Activated naive CD8-positive, alpha-beta T cell treated with anti-CD3 and anti-CD28 coated beads, Interleukin-2, amount 50 U/mL, for 24 hours (primary cell): ENCODE results near the gene CCND1.

Experiments used
- ATAC-seq: fragments of 150-1000 bp; cut with Tn5 transposase; one replicate; pipeline ENCODE4 v1.10.0; 2021
- DNase-seq: peaks from one replicate; pipeline ENCODE4 v3.0.0; 2021
- H3K27ac Mint-ChIP-seq: one replicate; pipeline ENCODE4 v1.8.0; 2021; ENCODE audit warnings: mild to moderate bottlenecking, mixed read lengths
- H3K27me3 Mint-ChIP-seq: one replicate; pipeline ENCODE4 v1.8.0; 2021; ENCODE audit warnings: mixed read lengths
- H3K36me3 Mint-ChIP-seq: one replicate; pipeline ENCODE4 v1.8.0; 2021; ENCODE audit warnings: low read depth, mixed read lengths
- H3K4me1 Mint-ChIP-seq: one replicate; pipeline ENCODE4 v1.8.0; 2021; ENCODE audit warnings: mixed read lengths
- H3K4me3 Mint-ChIP-seq: one replicate; pipeline ENCODE4 v1.8.0; 2021; ENCODE audit warnings: mild to moderate bottlenecking, moderate library complexity, mixed read lengths
- H3K9me3 Mint-ChIP-seq: one replicate; pipeline ENCODE4 v1.8.0; 2021; ENCODE audit warnings: mixed read lengths

The CCND1 gene

DNA sequence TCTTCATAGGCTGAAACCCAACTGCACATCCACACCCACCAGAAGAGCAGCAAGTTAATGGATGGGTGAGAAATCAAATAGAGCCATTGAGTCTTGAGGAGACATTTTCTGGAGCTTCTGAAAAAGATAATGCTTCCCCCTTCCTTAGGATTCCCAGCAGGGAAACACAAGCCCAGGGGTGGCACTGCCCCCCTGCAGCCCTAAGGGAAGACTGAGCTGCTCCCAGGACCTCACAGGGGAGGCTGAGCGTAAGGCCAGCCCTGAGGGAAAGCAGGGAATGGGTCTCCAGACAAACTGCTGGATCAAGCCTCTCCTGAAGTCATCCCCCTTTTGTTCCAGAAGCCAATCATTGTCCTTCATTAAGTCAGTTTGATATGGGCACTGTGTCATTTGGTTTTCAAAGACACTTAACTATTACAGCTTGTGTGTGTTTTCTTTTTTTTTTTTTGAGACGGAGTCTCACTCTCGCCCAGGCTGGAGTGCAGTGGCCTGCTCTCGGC lies 19.1 kb downstream of the CCND1 start:
- H3K4me1 Mint-ChIP-seq = no peaks in the 10 kb centered on the region
- ATAC-seq (no peak), DNase-seq (no peak)
- no peaks in the 10 kb centered on the region for H3K27me3 Mint-ChIP-seq
- no peaks in the 10 kb centered on the region for H3K9me3 Mint-ChIP-seq
- H3K4me3 Mint-ChIP-seq = no peak overlapping the region
- no peak overlapping the region for H3K27ac Mint-ChIP-seq
- no peaks in the 10 kb centered on the region for H3K36me3 Mint-ChIP-seq

DNA sequence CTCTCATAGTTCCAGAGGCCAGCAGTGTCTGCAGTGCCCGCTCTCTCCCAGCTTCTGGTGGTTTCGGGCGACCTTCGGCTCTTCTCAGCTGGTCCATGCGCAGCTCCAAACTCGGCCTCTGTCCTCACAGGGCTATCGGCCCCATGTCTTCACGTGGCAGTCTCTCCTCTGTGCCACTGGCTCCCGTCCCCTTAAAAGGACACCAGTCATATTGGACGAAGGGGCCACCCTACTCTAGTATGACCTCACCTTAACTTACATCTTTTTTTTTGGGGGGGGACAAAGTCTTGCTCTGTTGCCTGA lies 20.4 kb downstream of the CCND1 start:
- H3K27ac Mint-ChIP-seq = no peak overlapping the region
- DNase-seq = no peak
- ATAC-seq = no peak
- H3K9me3 Mint-ChIP-seq = no peaks in the 10 kb centered on the region
- H3K36me3 Mint-ChIP-seq = no peaks in the 10 kb centered on the region
- no peaks in the 10 kb centered on the region for H3K27me3 Mint-ChIP-seq
- H3K4me3 Mint-ChIP-seq = no peak overlapping the region
- no peaks in the 10 kb centered on the region for H3K4me1 Mint-ChIP-seq

GRCh38 chr11:69662021-69662698 lies 21.2 kb downstream of the CCND1 start:
- ATAC-seq (no peak), DNase-seq (no peak)
- H3K4me3 Mint-ChIP-seq = no peak overlapping the region
- no peaks in the 10 kb centered on the region for H3K27me3 Mint-ChIP-seq
- H3K4me1 Mint-ChIP-seq = no peaks in the 10 kb centered on the region
- no peaks in the 10 kb centered on the region for H3K9me3 Mint-ChIP-seq
- no peak overlapping the region for H3K27ac Mint-ChIP-seq
- no peaks in the 10 kb centered on the region for H3K36me3 Mint-ChIP-seq

GRCh38 chr11:69662806-69663205 lies 21.9 kb downstream of the CCND1 start:
- no peaks in the 10 kb centered on the region for H3K4me1 Mint-ChIP-seq

DNA sequence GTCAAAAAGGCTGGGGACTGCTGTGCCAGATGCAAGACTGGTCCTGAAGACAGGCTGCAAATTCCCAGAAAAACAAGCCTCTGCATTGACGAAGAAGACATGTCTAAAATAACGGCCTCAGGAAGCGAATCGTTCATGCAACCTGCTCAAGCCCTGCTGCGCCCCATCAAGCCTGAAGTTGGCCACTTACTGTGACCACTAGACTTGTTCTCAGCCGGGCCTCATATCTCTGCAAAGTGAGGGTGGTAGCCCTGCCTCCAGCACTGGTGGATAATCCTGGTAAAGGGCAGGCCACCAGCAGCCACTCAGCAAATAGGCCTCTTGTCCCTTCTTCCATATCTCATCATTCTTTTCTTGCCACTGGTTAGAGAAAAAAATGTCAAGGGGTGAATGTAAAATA lies 22.4 kb downstream of the CCND1 start:
- Mint-ChIP-seq H3K36me3 (peaks cover 4% of the 10 kb centered on the region), H3K27ac (no peak overlapping the region), H3K4me3 (no peak overlapping the region), H3K4me1 (no peaks in the 10 kb centered on the region), H3K27me3 (no peaks in the 10 kb centered on the region), H3K9me3 (no peaks in the 10 kb centered on the region)
- DNase-seq = no peak
- ATAC-seq = no peak

More at GRCh38 chr11:69662806-69663205, 21.9 kb downstream of the CCND1 start:
- Mint-ChIP-seq H3K27me3 (no peaks in the 10 kb centered on the region), H3K4me3 (no peak overlapping the region), H3K27ac (no peak overlapping the region), H3K36me3 (peaks cover 2% of the 10 kb centered on the region), H3K9me3 (no peaks in the 10 kb centered on the region)
- DNase-seq = no peak
- ATAC-seq = no peak

DNA sequence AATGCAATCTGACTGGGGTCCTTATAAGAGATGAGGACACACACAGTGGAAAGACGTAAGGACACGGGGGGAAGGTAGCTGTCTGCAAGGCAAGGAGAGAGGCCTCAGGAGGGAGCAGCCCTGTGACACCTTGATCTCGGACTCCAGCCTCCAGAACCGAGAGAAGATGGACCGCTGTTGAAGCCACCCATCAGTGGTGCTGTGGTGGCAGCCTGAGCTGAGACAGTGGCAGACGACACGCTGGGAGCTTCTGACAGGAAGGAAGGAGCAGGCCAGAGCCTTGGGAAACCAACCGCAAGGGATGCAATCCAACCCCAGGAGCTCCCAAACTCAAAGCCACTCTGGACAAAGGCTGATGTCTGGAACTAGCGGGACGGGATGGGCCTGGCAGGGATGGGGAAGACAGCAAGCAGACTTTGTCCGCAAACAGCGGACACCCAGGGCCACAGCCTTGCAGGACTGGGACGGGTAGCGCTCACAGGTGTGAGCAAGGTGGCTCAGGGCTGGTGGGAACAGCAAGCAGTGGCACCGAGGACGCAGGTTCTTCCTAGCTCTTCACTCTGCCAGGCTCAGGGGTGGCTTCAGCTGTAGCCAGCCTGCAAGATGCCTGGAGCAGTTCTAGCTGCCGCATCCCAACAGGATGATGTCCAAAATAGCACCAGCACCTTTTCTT lies 23.3 kb downstream of the CCND1 start:
- no peak for ATAC-seq
- Mint-ChIP-seq H3K27ac (no peak overlapping the region), H3K9me3 (no peaks in the 10 kb centered on the region), H3K36me3 (peaks cover 7% of the 10 kb centered on the region), H3K4me3 (no peak overlapping the region), H3K4me1 (peaks cover 4% of the 10 kb centered on the region), H3K27me3 (no peaks in the 10 kb centered on the region)
- no peak for DNase-seq

- no peak overlapping the region for H3K4me3 Mint-ChIP-seq
- DNase-seq = no peak
- peak overlapping the region; percentile 25 for H3K27ac Mint-ChIP-seq
- no peaks in the 10 kb centered on the region for H3K27me3 Mint-ChIP-seq
- ATAC-seq = no peak
- no peaks in the 10 kb centered on the region for H3K9me3 Mint-ChIP-seq
- H3K36me3 Mint-ChIP-seq = peaks cover 12% of the 10 kb centered on the region
- peaks cover 6% of the 10 kb centered on the region for H3K4me1 Mint-ChIP-seq
Observed at GRCh38 chr11:69664901-69665300, 23.9 kb downstream of the CCND1 start.

- DNase-seq = no peak
- Mint-ChIP-seq H3K4me3 (no peak overlapping the region), H3K9me3 (no peaks in the 10 kb centered on the region), H3K27me3 (no peaks in the 10 kb centered on the region), H3K27ac (no peak overlapping the region), H3K4me1 (peaks cover 13% of the 10 kb centered on the region), H3K36me3 (peaks cover 17% of the 10 kb centered on the region)
- ATAC-seq = no peak
Observed at GRCh38 chr11:69665669-69666068, 24.7 kb downstream of the CCND1 start.

- Mint-ChIP-seq H3K9me3 (no peaks in the 10 kb centered on the region), H3K27ac (no peak overlapping the region)
- ATAC-seq = no peak
Observed at GRCh38 chr11:69666261-69666660, 25.3 kb downstream of the CCND1 start.

GRCh38 chr11:69666752-69667536 lies 26.0 kb downstream of the CCND1 start:
- Mint-ChIP-seq H3K4me3 (no peak overlapping the region), H3K9me3 (no peaks in the 10 kb centered on the region), H3K36me3 (peaks cover 22% of the 10 kb centered on the region), H3K4me1 (peaks cover 16% of the 10 kb centered on the region), H3K27ac (no peak overlapping the region), H3K27me3 (no peaks in the 10 kb centered on the region)
- ATAC-seq (no peak), DNase-seq (no peak)

More at GRCh38 chr11:69666261-69666660, 25.3 kb downstream of the CCND1 start:
- no peak overlapping the region for H3K4me3 Mint-ChIP-seq
- peaks cover 18% of the 10 kb centered on the region for H3K36me3 Mint-ChIP-seq
- no peaks in the 10 kb centered on the region for H3K27me3 Mint-ChIP-seq
- H3K4me1 Mint-ChIP-seq = peaks cover 13% of the 10 kb centered on the region
- no peak for DNase-seq

- no peaks in the 10 kb centered on the region for H3K9me3 Mint-ChIP-seq
- H3K27me3 Mint-ChIP-seq = no peaks in the 10 kb centered on the region
- peaks cover 23% of the 10 kb centered on the region for H3K4me1 Mint-ChIP-seq
- no peak for ATAC-seq
- H3K27ac Mint-ChIP-seq = no peak overlapping the region
- no peak overlapping the region for H3K4me3 Mint-ChIP-seq
- peaks cover 28% of the 10 kb centered on the region for H3K36me3 Mint-ChIP-seq
- no peak for DNase-seq
Observed at GRCh38 chr11:69667619-69668604, 27.0 kb downstream of the CCND1 start.

GRCh38 chr11:69669486-69669885 lies 28.5 kb downstream of the CCND1 start:
- no peaks in the 10 kb centered on the region for H3K27me3 Mint-ChIP-seq
- ATAC-seq (no peak), DNase-seq (no peak)
- H3K9me3 Mint-ChIP-seq = no peaks in the 10 kb centered on the region
- H3K36me3 Mint-ChIP-seq = peaks cover 31% of the 10 kb centered on the region
- H3K4me1 Mint-ChIP-seq = peaks cover 36% of the 10 kb centered on the region
- no peak overlapping the region for H3K4me3 Mint-ChIP-seq
- H3K27ac Mint-ChIP-seq = no peak overlapping the region

- Mint-ChIP-seq H3K9me3 (no peaks in the 10 kb centered on the region), H3K36me3 (peaks cover 31% of the 10 kb centered on the region), H3K27ac (no peak overlapping the region), H3K4me3 (no peak overlapping the region), H3K27me3 (no peaks in the 10 kb centered on the region), H3K4me1 (peaks cover 38% of the 10 kb centered on the region)
- ATAC-seq = no peak
- DNase-seq = peak; percentile 63
Observed at GRCh38 chr11:69670158-69670845, 29.3 kb downstream of the CCND1 start.
